GM06990 (cell line): ENCODE measurements around the gene SELENOV.
A peak's percentile ranks its signal among the peaks of the same experiment; 100 is the strongest.

ENCODE experiments used
- DNase-seq: peaks from one replicate; pipeline ENCODE4 v3.0.0-alpha.2; 2011; ENCODE audit not compliant: insufficient read length; ENCODE audit errors: extremely low read depth
- H3K27me3 ChIP-seq: replicated peaks from 2 replicates; pipeline ENCODE4 v1.6.0; 2011; ENCODE audit warnings: low read length; ENCODE audit not compliant: control insufficient read depth, insufficient read depth
- H3K36me3 ChIP-seq: 2 replicates; pipeline ENCODE4 v1.5.1; 2011; ENCODE audit warnings: low read length; ENCODE audit not compliant: control insufficient read depth, insufficient read depth
- H3K4me3 ChIP-seq: replicated peaks from 2 replicates; pipeline ENCODE4 v1.5.1; 2011; ENCODE audit warnings: low read depth, mild to moderate bottlenecking, control low read depth, low read length
- CTCF ChIP-seq: IDR thresholded peaks from 2 replicates; pipeline ENCODE4 v1.5.1; 2011; ENCODE audit warnings: low read length, control low read depth, mild to moderate bottlenecking, inconsistent platforms; ENCODE audit not compliant: insufficient read depth, poor library complexity, severe bottlenecking

The SELENOV gene

GRCh38 chr19:39470724-39471339 is 44.1 kb upstream of the SELENOV start:
- peaks cover 78% of the 10 kb centered on the region for H3K36me3 ChIP-seq
- no peak for TF ChIP-seq CTCF
- no peaks in the 10 kb centered on the region for H3K27me3 ChIP-seq
- H3K4me3 ChIP-seq: no peak overlapping the region
- no peak for DNase-seq

- no peaks in the 10 kb centered on the region for H3K27me3 ChIP-seq
- peaks cover 75% of the 10 kb centered on the region for H3K36me3 ChIP-seq
- TF ChIP-seq CTCF: no peak
- no peak overlapping the region for H3K4me3 ChIP-seq
- no peak for DNase-seq
Observed at GRCh38 chr19:39471756-39472536, 43.0 kb upstream of the SELENOV start.

- Histone ChIP-seq H3K27me3 (no peaks in the 10 kb centered on the region), H3K36me3 (peaks cover 70% of the 10 kb centered on the region), H3K4me3 (no peak overlapping the region)
- no peak for DNase-seq
- TF ChIP-seq CTCF: no peak
Observed at GRCh38 chr19:39472746-39473442, 42.0 kb upstream of the SELENOV start.

- no peak for TF ChIP-seq CTCF
- DNase-seq: no peak
- peaks cover 66% of the 10 kb centered on the region for H3K36me3 ChIP-seq
- no peaks in the 10 kb centered on the region for H3K27me3 ChIP-seq
- H3K4me3 ChIP-seq: no peak overlapping the region
Observed at GRCh38 chr19:39473443-39473960, 41.4 kb upstream of the SELENOV start.

GRCh38 chr19:39474139-39474620 is 40.8 kb upstream of the SELENOV start:
- DNase-seq: peak; percentile 43
- peak; percentile 94 for TF ChIP-seq CTCF
- Histone ChIP-seq H3K4me3 (no peak overlapping the region), H3K36me3 (peaks cover 59% of the 10 kb centered on the region), H3K27me3 (no peaks in the 10 kb centered on the region)
